CD4-positive, alpha-beta T cell treated with Interleukin-21 for 1 hour (primary cell): Measurements from ENCODE around the gene SLC25A33.
"Not testable (repeated sequence)": the region's sequence is repeated elsewhere in the genome, so short reads cannot be mapped to it uniquely, and the experiment has no call there.

Experiments
- DNase-seq: peaks from one replicate; pipeline ENCODE4 v3.0.0-alpha.2; 2020

The SLC25A33 gene

GRCh38 chr1:9539165-9539828 lies at the start of gene SLC25A33:
SLC25A33 (plus strand) TSS chr1:9539465; CDS start chr1:9539692, 227 bp downstream.
- peak; percentile 97 for DNase-seq

- DNase-seq, result peak; percentile 80
These were observed 48.5 kb upstream of the SLC25A33 start for GRCh38 chr1:9490605-9491339.

- no peak for DNase-seq
These were observed 45.9 kb upstream of the SLC25A33 start for GRCh38 chr1:9493326-9493725.

GRCh38 chr1:9494936-9495758 lies 44.1 kb upstream of the SLC25A33 start:
- peak; percentile 62 for DNase-seq

GRCh38 chr1:9495854-9496374 lies 43.4 kb upstream of the SLC25A33 start:
- no peak for DNase-seq

GRCh38 chr1:9500756-9501754 lies 38.2 kb upstream of the SLC25A33 start:
- no peak for DNase-seq

- DNase-seq, result no peak
These were observed 36.1 kb upstream of the SLC25A33 start for GRCh38 chr1:9503001-9503675.

- DNase-seq, result no peak
These were observed 34.1 kb upstream of the SLC25A33 start for GRCh38 chr1:9505143-9505542.

- DNase-seq, result no peak
These were observed 32.4 kb upstream of the SLC25A33 start for GRCh38 chr1:9506901-9507300.

GRCh38 chr1:9510130-9510529 lies 29.1 kb upstream of the SLC25A33 start:
- DNase-seq, result no peak

- not testable (repeated sequence) for DNase-seq
These were observed 23.7 kb upstream of the SLC25A33 start for GRCh38 chr1:9515550-9515949.

GRCh38 chr1:9518454-9518998 lies 20.7 kb upstream of the SLC25A33 start:
- no peak for DNase-seq

- DNase-seq, result no peak
These were observed 18.9 kb upstream of the SLC25A33 start for GRCh38 chr1:9520411-9520810.

- DNase-seq, result no peak
These were observed 10.1 kb upstream of the SLC25A33 start for GRCh38 chr1:9529190-9529589.

- DNase-seq, result no peak
These were observed 8.9 kb upstream of the SLC25A33 start for GRCh38 chr1:9530320-9530719.

GRCh38 chr1:9534953-9535352 lies 4.3 kb upstream of the SLC25A33 start:
- no peak for DNase-seq

GRCh38 chr1:9536301-9536700 lies 3.0 kb upstream of the SLC25A33 start:
- no peak for DNase-seq

- DNase-seq, result no peak
These were observed 1.2 kb upstream of the SLC25A33 start for GRCh38 chr1:9537863-9538668.

GRCh38 chr1:9538669-9539164 lies 548 bp upstream of the SLC25A33 start:
- DNase-seq, result no peak
